Neural progenitor cell (in vitro differentiated cells): Measurements from ENCODE around the gene COMMD7. TPM values are rescaled to one million over a fixed set of nuclear protein-coding genes. Genes with fewer than 3 reads are reported as not detected.
"Not testable (repeated sequence)": the region's sequence is repeated elsewhere in the genome, so short reads cannot be mapped to it uniquely, and the experiment has no call there.

Source experiments
- DNase-seq: peaks from one replicate; pipeline ENCODE4 v3.0.0-alpha.2; 2016; ENCODE audit warnings: low spot score
- H2AFZ ChIP-seq: fragments of 200-600 bp; sonication (generic); replicated peaks from 2 replicates; pipeline ENCODE4 v1.6.1; 2016; ENCODE audit warnings: antibody characterized with exemption
- H3F3A ChIP-seq: fragments of 200-600 bp; sonication (generic); 2 replicates; pipeline ENCODE4 v1.6.1; 2016; ENCODE audit warnings: antibody characterized with exemption, low read depth
- H3K27ac ChIP-seq: fragments of 200-600 bp; sonication (generic); 2 replicates; pipeline ENCODE4 v1.5.1; 2016; ENCODE audit warnings: mild to moderate bottlenecking
- H3K27me3 ChIP-seq: fragments of 200-600 bp; sonication (generic); 2 replicates; pipeline ENCODE4 v1.6.1; 2016; ENCODE audit warnings: mild to moderate bottlenecking, moderate library complexity
- H3K36me3 ChIP-seq: fragments of 200-600 bp; sonication (generic); 2 replicates; pipeline ENCODE4 v1.5.1; 2016
- H3K4me1 ChIP-seq: fragments of 200-600 bp; sonication (generic); 2 replicates; pipeline ENCODE4 v1.6.1; 2016; ENCODE audit warnings: mixed run types
- H3K4me2 ChIP-seq: fragments of 200-600 bp; sonication (generic); 2 replicates; pipeline ENCODE4 v1.6.1; 2016
- H3K4me3 ChIP-seq: fragments of 200-600 bp; sonication (generic); 2 replicates; pipeline ENCODE4 v1.5.1; 2016
- H3K79me2 ChIP-seq: fragments of 200-600 bp; sonication (generic); 2 replicates; pipeline ENCODE4 v1.6.1; 2016; ENCODE audit warnings: low read depth
- H3K9ac ChIP-seq: fragments of 200-600 bp; sonication (generic); 2 replicates; pipeline ENCODE4 v1.6.1; 2016
- H3K9me3 ChIP-seq: fragments of 200-600 bp; sonication (generic); 2 replicates; pipeline ENCODE4 v1.5.1; 2016; ENCODE audit warnings: low read depth
- H4K20me1 ChIP-seq: fragments of 200-600 bp; sonication (generic); 2 replicates; pipeline ENCODE4 v1.6.1; 2016; ENCODE audit warnings: low read depth
- H3K27ac Mint-ChIP-seq: 3 replicates; pipeline ENCODE4 v1.8.0; 2021; ENCODE audit warnings: mixed read lengths
- H3K27me3 Mint-ChIP-seq: 2 replicates; pipeline ENCODE4 v1.8.0; 2022; ENCODE audit warnings: low read depth, mild to moderate bottlenecking, inconsistent platforms, moderate library complexity, mixed read lengths; ENCODE audit not compliant: insufficient read depth
- H3K36me3 Mint-ChIP-seq: 3 replicates; pipeline ENCODE4 v1.8.0; 2021; ENCODE audit warnings: mixed read lengths
- H3K4me1 Mint-ChIP-seq: 3 replicates; pipeline ENCODE4 v1.8.0; 2021; ENCODE audit warnings: mixed read lengths
- H3K4me3 Mint-ChIP-seq: 3 replicates; pipeline ENCODE4 v1.8.0; 2021; ENCODE audit warnings: mild to moderate bottlenecking, moderate library complexity, mixed read lengths
- H3K9me3 Mint-ChIP-seq: 3 replicates; pipeline ENCODE4 v1.8.0; 2020; ENCODE audit warnings: mixed read lengths
- CTCF ChIP-seq: fragments of 200-600 bp; sonication (generic); IDR thresholded peaks from 2 replicates; pipeline ENCODE4 v1.5.1; 2017; ENCODE audit warnings: antibody characterized with exemption, mild to moderate bottlenecking
- EZH2 ChIP-seq: fragments of 200-600 bp; sonication (generic); IDR thresholded peaks from 2 replicates; pipeline ENCODE4 v1.6.1; 2017; ENCODE audit warnings: antibody characterized with exemption, mild to moderate bottlenecking, moderate library complexity
- EZH2phosphoT487 ChIP-seq: fragments of 200-600 bp; sonication (generic); IDR thresholded peaks from 2 replicates; pipeline ENCODE4 v1.6.1; 2017; ENCODE audit warnings: antibody characterized with exemption
- total RNA-seq: library from RNA; depleted of rRNA; stranded (reverse); fragments of >200 nt; gene quantifications from 2 replicates; pipeline ENCODE4 v1.2.3, GENCODE V29; 2015; ENCODE audit warnings: low replicate concordance

Gene COMMD7
- total RNA-seq, 1 donor from 2014 or later: 44.4 TPM

DNA sequence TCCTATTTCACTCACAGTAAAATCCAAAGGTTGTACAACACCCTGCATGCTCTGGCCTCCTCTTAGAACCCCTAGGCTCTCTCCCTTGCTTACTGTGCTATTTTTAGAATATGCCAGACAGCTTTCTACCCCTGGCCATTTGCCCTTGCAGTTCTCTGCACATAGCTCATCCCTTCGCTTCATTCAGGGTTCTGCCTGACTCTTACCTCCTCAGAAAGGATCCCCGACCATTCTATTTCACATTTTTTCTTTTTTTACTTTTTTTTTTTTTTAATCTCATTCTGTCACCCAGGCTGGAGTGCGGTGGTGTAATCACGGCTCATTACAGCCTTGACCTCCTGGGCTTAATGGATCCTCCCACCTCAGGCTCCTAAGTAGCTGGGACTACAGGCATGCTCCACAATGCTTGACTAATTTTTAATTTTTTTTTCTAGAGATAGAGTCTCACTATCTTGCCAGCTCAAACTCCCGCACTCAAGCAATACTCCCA is 33.6 kb downstream of the COMMD7 start:
- Histone ChIP-seq H3K9me3 (no peaks in the 10 kb centered on the region), H3K27ac (no peak overlapping the region), H3K79me2 (peaks cover 4% of the 10 kb centered on the region), H4K20me1 (no peaks in the 10 kb centered on the region), H3F3A (no peaks in the 10 kb centered on the region), H3K27me3 (no peaks in the 10 kb centered on the region), H3K4me2 (no peak overlapping the region), H3K4me3 (no peak overlapping the region), H3K4me1 (peaks cover 9% of the 10 kb centered on the region), H3K9ac (no peak overlapping the region), H3K36me3 (no peaks in the 10 kb centered on the region), H2AFZ (no peak overlapping the region)
- H3K27ac Mint-ChIP-seq: no peak overlapping the region
- H3K4me1 Mint-ChIP-seq: peaks cover 11% of the 10 kb centered on the region
- H3K36me3 Mint-ChIP-seq: peaks cover 11% of the 10 kb centered on the region
- DNase-seq: no peak
- TF ChIP-seq EZH2phosphoT487 (no peak), EZH2 (no peak), CTCF (no peak)
- H3K9me3 Mint-ChIP-seq: no peaks in the 10 kb centered on the region
- no peak overlapping the region for H3K4me3 Mint-ChIP-seq
- no peaks in the 10 kb centered on the region for H3K27me3 Mint-ChIP-seq

- not testable (repeated sequence) for H4K20me1 ChIP-seq, H3K9ac ChIP-seq, H3K4me2 ChIP-seq, H3K27ac Mint-ChIP-seq, H3K27ac ChIP-seq, H3K4me3 Mint-ChIP-seq, H3K36me3 ChIP-seq, H3K27me3 Mint-ChIP-seq, H3F3A ChIP-seq, H3K4me3 ChIP-seq, H3K9me3 Mint-ChIP-seq, H2AFZ ChIP-seq, H3K27me3 ChIP-seq, DNase-seq, H3K9me3 ChIP-seq, H3K79me2 ChIP-seq
- peaks cover 12% of the 10 kb centered on the region for H3K4me1 ChIP-seq
- peaks cover 11% of the 10 kb centered on the region for H3K4me1 Mint-ChIP-seq
- H3K36me3 Mint-ChIP-seq: peaks cover 12% of the 10 kb centered on the region
These were observed 34.1 kb downstream of the COMMD7 start for GRCh38 chr20:32709029-32709631.

DNA sequence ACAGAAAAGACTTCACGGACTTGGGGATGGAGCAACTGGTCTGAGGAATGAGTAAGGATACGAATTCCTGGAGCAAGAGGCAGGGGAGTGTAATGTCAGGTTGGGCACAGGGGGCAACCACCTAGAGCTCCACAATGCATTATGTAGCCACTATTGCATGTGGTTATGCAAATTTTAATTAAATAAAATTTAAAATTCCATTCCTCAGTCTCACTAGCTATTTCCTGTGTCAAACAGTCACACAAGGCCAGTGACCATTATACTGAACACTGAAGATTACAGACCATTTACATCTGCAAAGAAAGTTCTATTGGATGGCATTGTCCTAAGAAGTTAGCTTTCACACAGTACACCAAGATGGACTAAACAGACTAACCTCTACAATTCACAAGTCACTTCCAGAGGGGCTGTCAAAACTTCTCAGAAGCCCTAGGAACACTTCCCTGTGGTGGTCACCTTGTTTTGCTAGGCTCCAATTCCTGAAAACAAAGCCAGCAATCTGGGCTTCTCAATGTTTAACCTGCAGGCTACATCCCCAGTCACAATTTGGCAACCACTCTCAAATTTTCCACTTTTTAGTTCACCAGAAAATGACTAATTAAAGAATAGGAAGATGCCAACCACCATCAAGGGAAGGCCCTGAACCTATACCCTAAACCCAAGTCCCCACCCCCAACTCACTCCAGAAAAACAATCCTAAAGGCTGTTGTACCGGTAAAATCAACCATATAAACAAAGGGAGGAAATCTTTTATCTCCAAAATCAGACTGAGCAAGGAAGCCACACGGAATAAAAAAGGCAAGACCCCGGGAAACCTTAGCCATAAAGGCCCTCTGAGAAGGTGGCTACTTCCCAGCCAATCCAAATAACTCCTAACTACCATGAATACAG is 35.3 kb downstream of the COMMD7 start:
- TF ChIP-seq CTCF (no peak), EZH2phosphoT487 (no peak), EZH2 (no peak)
- no peak overlapping the region for H2AFZ ChIP-seq
- DNase-seq: no peak
- no peaks in the 10 kb centered on the region for H3K27me3 Mint-ChIP-seq
- H3F3A ChIP-seq: peaks cover 15% of the 10 kb centered on the region
- H3K4me1 ChIP-seq: peaks cover 24% of the 10 kb centered on the region
- no peak overlapping the region for H3K4me3 ChIP-seq
- peaks cover 16% of the 10 kb centered on the region for H3K4me1 Mint-ChIP-seq
- peak overlapping the region; percentile 26 for H3K4me2 ChIP-seq
- H3K9me3 Mint-ChIP-seq: no peaks in the 10 kb centered on the region
- H3K36me3 Mint-ChIP-seq: peaks cover 11% of the 10 kb centered on the region
- no peak overlapping the region for H3K4me3 Mint-ChIP-seq
- H3K9me3 ChIP-seq: no peaks in the 10 kb centered on the region
- no peak overlapping the region for H3K27ac Mint-ChIP-seq
- no peak overlapping the region for H3K9ac ChIP-seq
- H3K27me3 ChIP-seq: no peaks in the 10 kb centered on the region
- H3K79me2 ChIP-seq: peaks cover 4% of the 10 kb centered on the region
- H3K27ac ChIP-seq: peak overlapping the region; percentile 68
- no peaks in the 10 kb centered on the region for H3K36me3 ChIP-seq
- H4K20me1 ChIP-seq: no peaks in the 10 kb centered on the region

DNA sequence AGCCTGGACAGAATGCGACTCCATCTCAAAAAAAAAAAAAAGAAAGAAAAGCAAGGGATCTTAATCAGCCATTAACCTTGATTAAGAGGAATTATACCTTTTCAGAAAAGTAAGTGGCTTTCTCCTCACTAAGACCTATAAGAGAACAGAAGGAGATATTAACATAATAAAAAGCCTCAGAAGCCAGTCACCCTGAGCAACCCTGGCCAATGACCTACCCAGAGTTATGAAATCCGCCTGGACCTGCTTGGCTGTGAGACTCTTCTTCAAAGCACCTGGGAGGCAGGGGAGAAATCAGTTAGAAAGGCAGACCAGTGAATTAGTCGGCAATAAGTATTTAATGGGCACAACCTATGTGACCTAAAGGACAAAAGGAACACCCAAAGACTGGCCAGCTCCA is 36.8 kb downstream of the COMMD7 start:
- no peaks in the 10 kb centered on the region for H3K36me3 ChIP-seq
- H3K27ac ChIP-seq: no peak overlapping the region
- peaks cover 26% of the 10 kb centered on the region for H3F3A ChIP-seq
- DNase-seq: no peak
- no peak overlapping the region for H3K9ac ChIP-seq
- H4K20me1 ChIP-seq: no peaks in the 10 kb centered on the region
- Mint-ChIP-seq H3K4me3 (no peak overlapping the region), H3K4me1 (peaks cover 18% of the 10 kb centered on the region), H3K36me3 (peaks cover 16% of the 10 kb centered on the region), H3K27me3 (no peaks in the 10 kb centered on the region), H3K27ac (no peak overlapping the region), H3K9me3 (no peaks in the 10 kb centered on the region)
- H3K4me3 ChIP-seq: no peak overlapping the region
- H3K27me3 ChIP-seq: no peaks in the 10 kb centered on the region
- no peaks in the 10 kb centered on the region for H3K9me3 ChIP-seq
- TF ChIP-seq EZH2: no peak
- no peak for TF ChIP-seq EZH2phosphoT487
- no peak overlapping the region for H2AFZ ChIP-seq
- no peak overlapping the region for H3K4me2 ChIP-seq
- peaks cover 30% of the 10 kb centered on the region for H3K4me1 ChIP-seq
- peaks cover 4% of the 10 kb centered on the region for H3K79me2 ChIP-seq
